ENCODE data around the gene MEGF6. TPM values are rescaled to one million over a fixed set of nuclear protein-coding genes. Genes with fewer than 3 reads are reported as not detected.

The MEGF6 gene
- total RNA-seq, 1 experiment from 2014 or later, result 21.3 TPM

GRCh38 chr1:3479511-3480368 lies 131.6 kb downstream of the MEGF6 start:
- Histone ChIP-seq H3K18ac (ENCODE audit: insufficient read length, low read depth, low read length) (no peak overlapping the region), H4K5ac (ENCODE audit: insufficient read length, low read depth, low read length) (no peak overlapping the region), H2BK5ac (ENCODE audit: insufficient read length, low read length) (no peak overlapping the region), H3K23me2 (ENCODE audit: insufficient read length, low read depth, low read length, poor library complexity, severe bottlenecking) (no peaks in the 10 kb centered on the region), H3K4ac (ENCODE audit: low read depth, low read length) (no peak overlapping the region), H3T11ph (ENCODE audit: low read length) (no peak overlapping the region), H4K20me1 (ENCODE audit: control insufficient read depth, insufficient read depth, insufficient read length) (no peaks in the 10 kb centered on the region), H3K14ac (ENCODE audit: insufficient read depth, low read length) (no peak overlapping the region), H3K4me2 (ENCODE audit: insufficient read depth, insufficient read length, low read length) (no peak overlapping the region), H4K8ac (replicated peaks; ENCODE audit: insufficient read length, low read depth, low read length) (no peak overlapping the region), H3K79me1 (ENCODE audit: insufficient read depth, low read depth, low read length, poor library complexity, severe bottlenecking) (no peaks in the 10 kb centered on the region), H2BK12ac (ENCODE audit: insufficient read length, low read depth, low read length) (no peak overlapping the region), H2BK20ac (ENCODE audit: low read depth, low read length, poor library complexity, severe bottlenecking) (no peak overlapping the region), H3K56ac (ENCODE audit: insufficient read length, low read depth, low read length) (no peak overlapping the region), H3K23ac (ENCODE audit: insufficient read length, low read depth, low read length) (no peak overlapping the region), H2BK15ac (ENCODE audit: low read depth, low read length) (no peak overlapping the region), H2BK120ac (ENCODE audit: low read depth, low read length, poor library complexity, severe bottlenecking) (no peak overlapping the region), H2AFZ (ENCODE audit: low read length) (no peak overlapping the region), H3K9me3 (ENCODE audit: control insufficient read depth, low read depth, low read length) (no peaks in the 10 kb centered on the region), H4K91ac (ENCODE audit: insufficient read length, low read depth, low read length) (no peak overlapping the region), H3K4me1 (ENCODE audit: insufficient read depth, low read length) (no peaks in the 10 kb centered on the region), H2AK5ac (ENCODE audit: insufficient read length, low read length) (no peak overlapping the region), H3K27me3 (ENCODE audit: insufficient read depth, low read length) (no peaks in the 10 kb centered on the region), H3K27ac (ENCODE audit: insufficient read length, low read depth, low read length) (no peak overlapping the region), H3K9ac (ENCODE audit: extremely low read depth, insufficient read length, low read length) (no peak overlapping the region), H3K79me2 (ENCODE audit: insufficient read depth, low read length) (no peaks in the 10 kb centered on the region)
- no peak overlapping the region; a peak in 1 of 7 replicates for H3K27ac Mint-ChIP-seq
- H3K9me3 Mint-ChIP-seq, result peaks cover 2 to 7% of the 10 kb centered on the region in 2 experiments; a peak in 3 of 5 replicates
- WGBS (ENCODE audit: extremely low coverage, insufficient read length, low lambda C conversion rate), result no CpG with 5 or more reads among the region's 30 CpGs
- peaks cover 2 to 3% of the 10 kb centered on the region in 2 experiments; a peak in 3 of 4 replicates for H3K4me1 Mint-ChIP-seq
- H3K4me3 Mint-ChIP-seq, result no peak overlapping the region
- peaks cover 0 to 6% (median 5%) of the 10 kb centered on the region in 3 experiments; a peak in 4 of 7 replicates for H3K36me3 Mint-ChIP-seq (ENCODE audit: insufficient read depth in 1 of 3, low read depth in 3 of 3)
- peaks cover 4% of the 10 kb centered on the region for H3K27me3 Mint-ChIP-seq (ENCODE audit: low read depth)
- TF ChIP-seq CTCF (conservative IDR thresholded peaks at IDR 0.05), result no peak
- no peak for DNase-seq
